Neuron (in vitro differentiated cells): Measurements from ENCODE around the gene ANKLE2.

ENCODE experiments used
- H2AFZ ChIP-seq: one replicate; pipeline ENCODE4 v1.6.1; 2013; ENCODE audit warnings: low read depth, mild to moderate bottlenecking, inconsistent platforms, low read length, moderate library complexity
- H3K27me3 ChIP-seq: one replicate; pipeline ENCODE4 v1.6.1; 2013; ENCODE audit warnings: low read length; ENCODE audit not compliant: insufficient read depth
- H3K36me3 ChIP-seq: one replicate; pipeline ENCODE4 v1.6.1; 2013; ENCODE audit warnings: low read length; ENCODE audit not compliant: insufficient read depth
- H3K4me1 ChIP-seq: one replicate; pipeline ENCODE4 v1.6.1; 2013; ENCODE audit warnings: low read length; ENCODE audit not compliant: insufficient read depth
- H3K4me3 ChIP-seq: 2 replicates; pipeline ENCODE4 v1.5.1; 2013; ENCODE audit warnings: mild to moderate bottlenecking, low read length, moderate library complexity
- H3K9me3 ChIP-seq: one replicate; pipeline ENCODE4 v1.6.1; 2013; ENCODE audit warnings: low read length

The ANKLE2 gene

DNA sequence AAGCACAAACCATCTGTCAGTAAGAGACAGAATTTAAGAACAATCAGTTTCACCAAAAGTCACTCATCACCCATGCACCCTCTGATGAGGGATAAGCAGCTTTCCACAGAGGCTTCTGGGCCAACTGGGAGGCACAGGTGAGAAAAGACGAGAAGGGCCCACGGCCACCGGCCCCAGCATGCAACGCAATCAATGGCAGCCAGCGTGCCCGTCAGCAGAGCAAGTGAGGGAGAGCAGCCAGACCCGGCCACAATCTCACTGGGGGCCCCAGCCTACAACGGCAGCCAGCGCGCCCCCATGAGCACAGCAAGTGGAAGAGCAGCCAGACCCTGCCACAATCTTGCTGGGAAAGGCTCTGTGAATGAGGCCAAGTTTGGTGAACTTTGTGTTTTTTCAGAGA lies 13.3 kb downstream of the ANKLE2 start:
- H3K36me3 ChIP-seq, result peaks cover 81% of the 10 kb centered on the region
- H3K27me3 ChIP-seq, result no peaks in the 10 kb centered on the region
- no peak overlapping the region for H3K4me3 ChIP-seq
- H3K9me3 ChIP-seq, result peaks cover 6% of the 10 kb centered on the region
- H2AFZ ChIP-seq, result no peak overlapping the region
- no peaks in the 10 kb centered on the region for H3K4me1 ChIP-seq

DNA sequence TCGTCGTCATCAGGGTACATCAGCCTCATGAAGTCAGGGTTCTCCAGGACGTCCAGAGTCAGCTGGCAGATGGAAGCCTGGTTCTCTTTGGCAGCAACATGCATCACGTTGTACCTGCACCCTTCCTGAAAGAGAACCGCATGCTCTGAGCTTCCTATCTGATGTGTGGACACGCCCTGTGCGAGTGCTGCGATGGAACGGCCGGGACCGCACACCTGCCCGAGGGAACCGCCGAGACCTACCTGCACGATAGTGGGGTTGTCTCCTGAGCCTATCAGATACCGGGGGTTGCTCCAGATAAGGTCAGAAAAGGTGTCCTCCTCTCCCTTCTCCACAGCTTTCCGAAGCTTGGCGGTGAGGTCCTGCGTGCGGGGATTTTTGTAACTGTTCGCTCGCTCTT lies 13.7 kb downstream of the ANKLE2 start:
- H2AFZ ChIP-seq, result no peak overlapping the region
- peaks cover 2% of the 10 kb centered on the region for H3K9me3 ChIP-seq
- no peaks in the 10 kb centered on the region for H3K27me3 ChIP-seq
- no peak overlapping the region for H3K4me3 ChIP-seq
- H3K4me1 ChIP-seq, result no peaks in the 10 kb centered on the region
- H3K36me3 ChIP-seq, result peaks cover 80% of the 10 kb centered on the region

DNA sequence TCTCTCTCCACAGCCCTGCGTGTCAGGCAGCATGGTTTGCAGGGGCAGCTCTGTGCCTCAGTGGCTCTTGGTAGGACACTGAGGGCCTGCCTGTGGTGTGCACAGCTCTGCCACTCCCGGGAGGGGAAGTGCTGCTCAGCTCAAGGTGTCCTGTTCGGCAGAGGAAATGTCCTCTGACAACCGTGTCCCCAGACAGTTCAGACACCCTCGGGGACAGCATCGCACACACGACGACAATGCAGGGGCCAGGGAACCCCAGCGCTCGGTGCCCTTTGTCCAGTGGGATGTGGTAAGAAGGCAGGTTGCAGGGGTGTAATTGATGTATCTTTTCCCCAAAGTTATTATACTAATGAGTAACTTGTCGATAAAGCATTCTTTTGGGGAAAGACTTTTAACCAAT lies 14.2 kb downstream of the ANKLE2 start:
- H3K27me3 ChIP-seq, result no peaks in the 10 kb centered on the region
- H3K4me1 ChIP-seq, result no peaks in the 10 kb centered on the region
- H3K36me3 ChIP-seq, result peaks cover 81% of the 10 kb centered on the region
- no peak overlapping the region for H2AFZ ChIP-seq
- H3K9me3 ChIP-seq, result peaks cover 2% of the 10 kb centered on the region
- no peak overlapping the region for H3K4me3 ChIP-seq

DNA sequence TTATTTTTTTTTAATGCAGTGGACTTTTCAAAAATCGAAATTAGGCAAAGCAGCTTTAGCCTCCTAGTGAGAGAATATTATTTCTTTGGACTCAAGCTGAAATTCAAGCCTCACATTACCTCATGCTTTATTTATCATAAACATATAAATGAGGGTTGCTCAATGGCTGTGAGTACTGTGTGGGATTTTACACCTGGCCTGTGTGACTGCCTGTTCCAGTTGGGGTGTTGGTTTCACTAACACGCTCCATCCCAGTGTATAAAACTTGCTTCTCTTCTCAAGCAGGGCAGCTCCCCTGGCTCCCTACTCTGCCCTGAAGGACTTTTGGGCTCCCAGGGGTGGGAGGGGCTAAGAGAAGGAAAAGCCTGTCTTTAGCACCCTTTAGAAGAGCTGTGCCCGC lies 15.0 kb downstream of the ANKLE2 start:
- Histone ChIP-seq H3K27me3 (no peaks in the 10 kb centered on the region), H3K36me3 (peaks cover 81% of the 10 kb centered on the region), H3K4me3 (no peak overlapping the region), H2AFZ (no peak overlapping the region), H3K9me3 (peaks cover 2% of the 10 kb centered on the region), H3K4me1 (no peaks in the 10 kb centered on the region)

DNA sequence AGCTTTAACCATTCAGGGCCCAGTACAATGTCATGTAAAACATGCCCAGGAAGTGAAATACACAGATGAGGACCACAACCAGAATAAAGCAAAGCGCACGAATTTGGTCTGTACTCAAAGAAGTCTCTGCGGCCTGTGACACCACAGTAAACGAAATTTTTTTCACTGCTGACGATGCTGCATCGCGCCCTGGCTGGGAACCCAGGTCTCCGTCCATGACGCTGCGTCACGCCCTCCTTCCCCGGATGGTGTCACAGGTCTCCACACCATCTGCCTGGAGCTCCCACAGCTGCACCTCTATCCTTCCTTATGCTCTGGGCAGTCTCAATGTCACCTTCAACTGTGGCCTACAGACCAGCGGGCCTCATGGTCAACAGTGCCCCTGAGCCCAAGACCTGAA lies 17.8 kb downstream of the ANKLE2 start:
- Histone ChIP-seq H3K9me3 (peaks cover 2% of the 10 kb centered on the region), H2AFZ (no peak overlapping the region), H3K27me3 (no peaks in the 10 kb centered on the region), H3K36me3 (peaks cover 88% of the 10 kb centered on the region), H3K4me3 (no peak overlapping the region), H3K4me1 (no peaks in the 10 kb centered on the region)

DNA sequence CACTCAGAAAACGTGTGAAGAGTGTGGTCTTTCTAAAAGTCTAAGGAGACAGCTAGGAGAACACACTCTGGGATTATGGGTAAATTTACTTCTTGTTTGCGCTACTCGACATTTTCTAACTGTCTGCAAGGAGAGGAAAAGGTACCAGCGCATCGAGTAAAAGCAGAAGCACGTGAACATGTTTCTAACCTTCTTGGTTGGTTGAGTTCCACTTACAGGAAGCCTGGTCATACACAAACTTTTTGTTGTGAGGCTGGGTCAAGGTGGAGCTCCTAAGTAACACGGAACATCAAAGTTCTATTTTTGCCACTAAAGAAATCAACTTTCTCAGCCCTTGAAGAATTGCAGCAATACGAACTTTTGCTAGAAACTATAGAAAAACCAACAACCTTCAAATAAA lies 20.0 kb downstream of the ANKLE2 start:
- Histone ChIP-seq H3K4me3 (no peak overlapping the region), H3K27me3 (no peaks in the 10 kb centered on the region), H3K9me3 (peaks cover 2% of the 10 kb centered on the region), H3K36me3 (peaks cover 84% of the 10 kb centered on the region), H3K4me1 (no peaks in the 10 kb centered on the region), H2AFZ (no peak overlapping the region)

DNA sequence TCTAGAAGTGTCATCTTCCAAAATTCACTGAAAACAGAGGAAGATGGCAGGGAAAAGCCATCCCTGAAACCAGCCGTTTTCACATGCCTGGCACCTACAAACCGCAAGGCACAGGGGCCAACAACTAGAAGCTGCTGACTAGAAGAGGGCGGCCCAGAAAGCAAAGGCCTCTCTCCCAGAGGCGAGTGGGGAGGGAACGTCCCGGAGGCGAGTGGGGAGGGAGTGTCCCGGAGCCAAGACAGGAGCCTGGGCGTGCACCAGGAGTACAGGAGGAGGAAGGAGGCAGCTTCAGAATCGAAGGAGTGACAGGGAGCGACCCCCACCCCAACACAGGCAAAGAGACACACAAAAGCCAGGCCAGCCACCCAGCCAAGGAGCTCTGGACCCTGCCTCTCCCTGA lies 21.0 kb downstream of the ANKLE2 start:
- H3K4me1 ChIP-seq, result no peaks in the 10 kb centered on the region
- no peak overlapping the region for H3K4me3 ChIP-seq
- H2AFZ ChIP-seq, result no peak overlapping the region
- H3K9me3 ChIP-seq, result peaks cover 2% of the 10 kb centered on the region
- H3K27me3 ChIP-seq, result no peaks in the 10 kb centered on the region
- H3K36me3 ChIP-seq, result peaks cover 86% of the 10 kb centered on the region

DNA sequence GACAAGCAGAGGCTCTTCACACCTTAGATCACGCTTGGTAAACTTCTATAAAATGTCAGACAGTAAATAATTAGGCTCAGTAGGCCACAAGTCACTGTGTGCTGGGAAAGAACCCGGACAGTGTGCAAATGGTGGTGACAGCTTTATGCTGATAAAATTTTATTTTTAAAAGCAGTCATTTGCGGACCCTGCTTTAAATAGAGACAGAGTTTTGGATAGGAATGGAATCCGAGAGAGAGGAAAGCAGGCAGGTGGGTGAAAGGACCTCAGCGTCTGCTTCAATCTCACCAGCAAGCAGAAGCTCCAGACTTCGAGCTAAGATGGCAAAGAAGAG lies 21.4 kb downstream of the ANKLE2 start:
- no peaks in the 10 kb centered on the region for H3K27me3 ChIP-seq
- no peaks in the 10 kb centered on the region for H3K4me1 ChIP-seq
- H3K9me3 ChIP-seq, result peaks cover 2% of the 10 kb centered on the region
- no peak overlapping the region for H3K4me3 ChIP-seq
- peaks cover 86% of the 10 kb centered on the region for H3K36me3 ChIP-seq
- H2AFZ ChIP-seq, result no peak overlapping the region

DNA sequence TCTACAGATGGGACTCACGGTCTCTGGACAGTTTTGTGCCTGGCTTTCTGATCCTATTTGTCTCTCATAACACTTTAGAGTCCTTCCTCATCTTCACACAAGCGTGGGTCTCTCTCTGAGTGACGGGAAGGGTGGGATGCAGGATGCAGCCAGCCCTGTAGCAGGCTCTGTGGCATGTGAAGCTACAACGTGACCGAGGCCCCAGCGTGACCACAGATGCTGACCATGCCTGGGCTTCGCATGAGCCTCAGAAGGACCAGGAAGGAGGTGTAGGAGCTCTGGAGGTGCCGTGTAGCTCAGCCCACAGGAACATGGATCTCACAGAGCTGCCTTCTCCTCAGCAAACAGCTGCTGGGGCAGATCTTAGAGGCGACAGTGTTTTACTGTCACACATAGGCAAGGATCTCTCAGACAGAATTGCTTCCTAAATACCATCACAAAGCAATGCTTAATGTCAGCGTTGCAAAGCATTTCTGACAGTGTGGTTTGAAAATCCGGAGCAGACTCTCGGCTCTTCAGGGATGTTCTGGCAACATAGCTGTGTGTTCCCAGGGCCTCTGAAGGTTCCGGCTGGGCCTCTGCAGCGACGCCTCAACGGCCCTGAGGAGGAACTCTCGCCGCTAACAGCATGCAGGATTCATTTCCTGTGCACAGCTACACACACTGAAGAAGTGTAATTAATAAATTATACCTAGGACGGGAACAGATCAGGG lies 21.9 kb downstream of the ANKLE2 start:
- Histone ChIP-seq H3K4me1 (no peaks in the 10 kb centered on the region), H3K9me3 (peaks cover 2% of the 10 kb centered on the region), H2AFZ (no peak overlapping the region), H3K4me3 (no peak overlapping the region), H3K27me3 (no peaks in the 10 kb centered on the region), H3K36me3 (peaks cover 86% of the 10 kb centered on the region)

DNA sequence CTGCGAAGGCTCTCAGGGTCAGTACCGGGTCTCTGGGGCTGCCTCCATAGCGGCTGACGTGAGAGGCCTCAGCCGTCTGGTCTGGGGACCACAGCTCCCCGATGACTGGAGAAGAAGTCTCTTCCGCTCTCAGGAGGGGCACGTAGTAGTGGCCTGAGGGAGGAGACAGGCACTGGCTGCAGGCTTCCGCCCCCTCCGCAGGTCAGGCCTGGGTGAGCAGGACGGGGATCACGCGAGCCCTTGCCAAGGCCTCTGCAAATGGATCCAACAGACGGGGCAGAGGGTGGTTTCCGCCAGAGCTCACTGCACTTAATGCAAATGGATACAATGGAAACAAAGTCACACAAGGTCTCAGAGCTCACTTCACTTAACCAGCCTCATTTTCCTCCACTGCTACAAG lies 24.7 kb downstream of the ANKLE2 start:
- Histone ChIP-seq H3K27me3 (no peaks in the 10 kb centered on the region), H3K4me1 (no peaks in the 10 kb centered on the region), H3K4me3 (no peak overlapping the region), H3K9me3 (no peaks in the 10 kb centered on the region), H3K36me3 (peaks cover 88% of the 10 kb centered on the region), H2AFZ (no peak overlapping the region)

DNA sequence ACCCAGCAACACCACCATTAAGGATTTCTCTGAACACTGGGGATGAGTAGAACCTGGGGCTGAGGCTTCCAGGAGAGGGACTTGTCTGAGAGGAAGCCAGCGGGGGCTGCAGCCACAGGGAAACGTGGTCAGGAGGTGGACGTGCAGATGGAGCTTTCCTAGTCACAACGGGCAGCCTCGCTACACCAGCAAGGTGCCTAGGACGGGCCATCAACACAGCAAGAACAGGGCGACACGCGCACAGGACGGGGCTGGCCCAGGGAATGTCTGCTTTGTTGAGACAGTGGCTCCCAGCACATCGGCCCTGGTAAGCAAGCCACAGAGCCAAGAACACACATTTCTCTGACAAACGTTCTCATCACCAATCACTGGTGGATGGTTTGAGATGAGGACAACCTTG lies 25.3 kb downstream of the ANKLE2 start:
- Histone ChIP-seq H2AFZ (no peak overlapping the region), H3K4me3 (no peak overlapping the region), H3K36me3 (peaks cover 88% of the 10 kb centered on the region), H3K4me1 (no peaks in the 10 kb centered on the region), H3K27me3 (no peaks in the 10 kb centered on the region), H3K9me3 (peaks cover 3% of the 10 kb centered on the region)

DNA sequence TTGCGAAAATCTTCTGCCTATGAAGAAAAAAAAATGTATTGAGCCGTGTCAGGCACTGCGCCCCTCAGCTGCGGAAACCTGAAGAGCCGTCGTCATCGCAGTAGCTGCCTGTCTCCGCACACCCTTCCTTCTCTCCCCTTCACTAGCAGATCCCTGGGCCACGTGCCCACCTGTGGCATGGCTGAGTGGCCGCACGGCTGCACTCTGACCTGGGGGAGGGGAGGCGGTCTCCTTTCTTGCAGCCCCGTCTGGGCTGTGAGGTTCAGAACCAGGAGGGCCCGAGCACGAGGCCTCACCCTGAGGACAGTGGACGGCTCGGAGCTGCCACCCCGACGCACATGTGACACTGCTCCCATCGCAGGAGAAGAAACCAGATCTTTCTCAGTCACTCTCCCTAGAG lies 26.1 kb downstream of the ANKLE2 start:
- Histone ChIP-seq H3K4me3 (no peak overlapping the region), H3K4me1 (no peaks in the 10 kb centered on the region), H3K27me3 (no peaks in the 10 kb centered on the region), H3K36me3 (peaks cover 88% of the 10 kb centered on the region), H2AFZ (no peak overlapping the region), H3K9me3 (peaks cover 3% of the 10 kb centered on the region)

DNA sequence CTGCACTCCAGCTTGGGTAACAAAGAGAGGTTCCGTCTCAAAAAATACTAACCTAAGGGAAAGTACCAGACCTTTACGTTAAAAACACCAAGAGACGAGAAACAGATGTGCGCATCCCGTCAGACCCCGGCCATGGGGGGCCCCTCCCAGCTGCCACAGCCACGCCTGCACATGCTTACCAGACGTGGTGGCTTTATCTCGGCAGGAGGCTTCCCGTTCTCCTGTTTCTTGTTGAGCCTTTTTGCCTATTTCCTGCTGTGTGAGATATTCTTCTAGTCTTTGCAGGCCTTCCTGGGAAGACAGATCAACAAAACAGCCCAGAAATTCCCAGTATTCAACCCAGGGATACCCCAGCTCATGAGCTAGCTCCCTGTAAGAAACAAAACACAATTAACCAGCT lies 27.4 kb downstream of the ANKLE2 start:
- peaks cover 85% of the 10 kb centered on the region for H3K36me3 ChIP-seq
- peaks cover 4% of the 10 kb centered on the region for H3K9me3 ChIP-seq
- H3K27me3 ChIP-seq, result no peaks in the 10 kb centered on the region
- no peak overlapping the region for H2AFZ ChIP-seq
- H3K4me1 ChIP-seq, result no peaks in the 10 kb centered on the region
- no peak overlapping the region for H3K4me3 ChIP-seq

DNA sequence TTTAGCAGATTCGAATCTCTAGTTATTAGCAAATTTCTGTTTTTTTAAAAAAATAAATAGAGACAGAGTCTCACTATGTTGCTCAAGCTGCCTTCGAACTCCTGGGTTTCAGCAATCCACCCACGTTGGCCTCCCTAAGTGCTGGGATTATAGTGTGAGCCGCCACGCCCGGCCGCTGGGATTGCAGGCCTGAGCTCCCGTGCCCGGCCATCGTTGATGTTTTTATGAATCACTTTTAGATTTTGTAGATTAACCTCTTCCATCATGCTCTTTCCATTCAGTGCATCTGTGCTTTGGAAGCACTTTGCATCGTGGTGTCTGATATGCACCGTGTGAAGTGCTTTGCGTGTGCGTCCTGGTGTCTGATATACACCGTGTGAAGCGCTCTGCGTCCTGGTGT lies 30.1 kb downstream of the ANKLE2 start:
- no peaks in the 10 kb centered on the region for H3K27me3 ChIP-seq
- H2AFZ ChIP-seq, result no peak overlapping the region
- H3K36me3 ChIP-seq, result peaks cover 85% of the 10 kb centered on the region
- H3K9me3 ChIP-seq, result peaks cover 4% of the 10 kb centered on the region
- H3K4me3 ChIP-seq, result no peak overlapping the region
- no peaks in the 10 kb centered on the region for H3K4me1 ChIP-seq
